IMR-90 (cell line): ENCODE measurements around the gene BECN2. TPM values are rescaled to one million over a fixed set of nuclear protein-coding genes. Genes with fewer than 3 reads are reported as not detected.

ENCODE experiments used
- ATAC-seq: fragments of 200-7000 bp; cut with Tn5 transposase; 2 replicates; pipeline ENCODE4 v1.9.1; 2020; ENCODE audit warnings: low read depth, mild to moderate bottlenecking, moderate library complexity
- BruUV-seq: library from RNA; stranded (reverse); fragments of 400-500 nt; replicated peaks from 2 replicates; lab custom pipeline; 2021; lab: Mats Ljungman, UMichigan
- CTCF ChIA-PET: fragments of 300-600 bp; formaldehyde crosslinking; extraction: SDS; loops from one replicate; lab custom pipeline; 2021; ENCODE audit warnings: antibody characterized with exemption; lab: Yijun Ruan, JAX
- POLR2A ChIA-PET: fragments of 300-600 bp; sonication (Branson Sonifier 250); formaldehyde crosslinking; loops from one replicate; lab custom pipeline; 2022; ENCODE audit warnings: antibody characterized with exemption; ENCODE audit not compliant: unreplicated experiment; lab: Charles Lee
- DNase-seq: peaks from one replicate; pipeline ENCODE4 v3.0.0; 2013
- H2AFZ ChIP-seq: replicated peaks from 2 replicates; pipeline ENCODE3; 2013; ENCODE audit warnings: low read length, mild to moderate bottlenecking; ENCODE audit not compliant: poor library complexity
- H2AK5ac ChIP-seq: 2 replicates; pipeline ENCODE4 v1.6.1; 2013; ENCODE audit warnings: low read depth, low read length, inconsistent platforms
- H2AK9ac ChIP-seq: replicated peaks from 2 replicates; pipeline ENCODE3; 2013; ENCODE audit warnings: mild to moderate bottlenecking, low read depth, low read length, moderate library complexity; ENCODE audit not compliant: poor library complexity
- H2BK120ac ChIP-seq: 2 replicates; pipeline ENCODE4 v1.6.1; 2013; ENCODE audit warnings: low read depth, low read length, inconsistent platforms
- H2BK15ac ChIP-seq: 3 replicates; pipeline ENCODE4 v1.6.1; 2013; ENCODE audit warnings: low read depth, low read length, inconsistent platforms
- H2BK20ac ChIP-seq: 2 replicates; pipeline ENCODE4 v1.6.1; 2013; ENCODE audit warnings: low read depth, mild to moderate bottlenecking, inconsistent platforms, low read length, moderate library complexity
- H2BK5ac ChIP-seq: 2 replicates; pipeline ENCODE4 v1.6.1; 2013; ENCODE audit warnings: mild to moderate bottlenecking, low read depth, low read length, inconsistent platforms; ENCODE audit not compliant: poor library complexity, severe bottlenecking
- H3K14ac ChIP-seq: replicated peaks from 2 replicates; pipeline ENCODE4 v1.6.1; 2013; ENCODE audit warnings: low read depth, low read length, inconsistent platforms
- H3K18ac ChIP-seq: 2 replicates; pipeline ENCODE4 v1.6.1; 2013; ENCODE audit warnings: low read depth, low read length, control low read depth
- H3K23ac ChIP-seq: 2 replicates; pipeline ENCODE4 v1.6.1; 2013; ENCODE audit warnings: low read depth, low read length, inconsistent platforms
- H3K27ac ChIP-seq: 2 replicates; pipeline ENCODE4 v1.5.1; 2013; ENCODE audit warnings: mild to moderate bottlenecking, control low read depth, low read length; ENCODE audit not compliant: insufficient read depth
- H3K27me3 ChIP-seq: 2 replicates; pipeline ENCODE4 v1.6.1; 2013; ENCODE audit warnings: low read length; ENCODE audit not compliant: control insufficient read depth, insufficient read depth
- H3K36me3 ChIP-seq: 2 replicates; pipeline ENCODE4 v1.6.1; 2013; ENCODE audit warnings: low read length, mixed read lengths; ENCODE audit not compliant: control insufficient read depth, insufficient read depth
- H3K4ac ChIP-seq: 2 replicates; pipeline ENCODE4 v1.6.1; 2013; ENCODE audit warnings: low read depth, low read length, inconsistent platforms
- H3K4me1 ChIP-seq: 2 replicates; pipeline ENCODE4 v1.6.1; 2013; ENCODE audit warnings: low read length, mixed read lengths; ENCODE audit not compliant: control insufficient read depth, insufficient read depth
- H3K4me2 ChIP-seq: 2 replicates; pipeline ENCODE4 v1.6.1; 2013; ENCODE audit warnings: low read depth, mild to moderate bottlenecking, control low read depth, low read length, moderate library complexity
- H3K4me3 ChIP-seq: 2 replicates; pipeline ENCODE4 v1.5.1; 2013; ENCODE audit warnings: low read depth, mild to moderate bottlenecking, control low read depth, low read length, moderate library complexity; ENCODE audit not compliant: insufficient read depth
- H3K56ac ChIP-seq: 2 replicates; pipeline ENCODE4 v1.6.1; 2013; ENCODE audit warnings: low read length, inconsistent platforms; ENCODE audit not compliant: insufficient read depth; ENCODE audit errors: extremely low read depth
- H3K79me1 ChIP-seq, 2 experiments: 2 replicates each; pipeline ENCODE4 v1.6.1; 2013; ENCODE audit warnings: low read length in 2 of 2, inconsistent platforms in 1 of 2, low read depth in 1 of 2
- H3K9ac ChIP-seq: 2 replicates; pipeline ENCODE4 v1.6.1; 2013; ENCODE audit warnings: low read depth, low read length, control low read depth
- H3K9me1 ChIP-seq: 2 replicates; pipeline ENCODE4 v1.6.1; 2013; ENCODE audit warnings: low read length, inconsistent platforms; ENCODE audit not compliant: insufficient read depth
- H3K9me3 ChIP-seq: 2 replicates; pipeline ENCODE4 v1.6.1; 2013; ENCODE audit warnings: low read length; ENCODE audit not compliant: control insufficient read depth, insufficient read depth
- H4K20me1 ChIP-seq: 2 replicates; pipeline ENCODE4 v1.6.1; 2013; ENCODE audit warnings: low read length, inconsistent platforms; ENCODE audit not compliant: insufficient read depth
- H4K5ac ChIP-seq: 2 replicates; pipeline ENCODE4 v1.6.1; 2013; ENCODE audit warnings: mild to moderate bottlenecking, low read depth, low read length, control low read depth
- H4K8ac ChIP-seq, 2 experiments: 2 replicates each; pipeline ENCODE4 v1.6.1; 2013; ENCODE audit warnings: low read depth in 2 of 2, low read length in 2 of 2, control low read depth in 1 of 2, inconsistent platforms in 1 of 2
- H4K91ac ChIP-seq: 2 replicates; pipeline ENCODE4 v1.6.1; 2013; ENCODE audit warnings: low read depth, low read length, inconsistent platforms; ENCODE audit not compliant: insufficient read depth
- BHLHE40 ChIP-seq: fragments of 150-350 bp; IDR thresholded peaks from 2 replicates; pipeline ENCODE4 v1.6.1; 2016; ENCODE audit warnings: mild to moderate bottlenecking, low read depth, low read length
- CEBPB ChIP-seq: IDR thresholded peaks from 2 replicates; pipeline ENCODE4 v1.6.1; 2012; ENCODE audit warnings: low read depth, low read length, improper control_type of control experiment
- CTCF ChIP-seq: conservative IDR thresholded peaks from 2 replicates; pipeline ENCODE4 v1.5.1; 2012; ENCODE audit warnings: mild to moderate bottlenecking, low read depth, low read length, improper control_type of control experiment
- ELK1 ChIP-seq: fragments of 150-350 bp; IDR thresholded peaks from 2 replicates; pipeline ENCODE4 v1.6.1; 2016; ENCODE audit warnings: low read depth, mild to moderate bottlenecking, low read length, moderate library complexity, borderline replicate concordance
- FOS ChIP-seq: fragments of 150-350 bp; IDR thresholded peaks from 2 replicates; pipeline ENCODE4 v1.6.1; 2016; ENCODE audit warnings: low read depth, low read length
- MAFK ChIP-seq: IDR thresholded peaks from 2 replicates; pipeline ENCODE4 v1.6.1; 2012; ENCODE audit warnings: low read depth, low read length, improper control_type of control experiment
- MAZ ChIP-seq: IDR thresholded peaks from 2 replicates; pipeline ENCODE4 v1.6.1; 2012; ENCODE audit warnings: low read depth, mild to moderate bottlenecking, low read length, improper control_type of control experiment, moderate library complexity, borderline replicate concordance
- MXI1 ChIP-seq: IDR thresholded peaks from 2 replicates; pipeline ENCODE4 v1.6.1; 2012; ENCODE audit warnings: low read depth, mild to moderate bottlenecking, low read length, moderate library complexity, borderline replicate concordance
- NFE2L2 ChIP-seq: fragments of 150-350 bp; IDR thresholded peaks from 2 replicates; pipeline ENCODE4 v1.6.1; 2016; ENCODE audit warnings: low read depth, mild to moderate bottlenecking, low read length
- RAD21 ChIP-seq: IDR thresholded peaks from 2 replicates; pipeline ENCODE4 v1.6.1; 2012; ENCODE audit warnings: low read length, improper control_type of control experiment
- RCOR1 ChIP-seq: IDR thresholded peaks from 2 replicates; pipeline ENCODE4 v1.6.1; 2012; ENCODE audit warnings: mild to moderate bottlenecking, low read length, improper control_type of control experiment; ENCODE audit not compliant: insufficient replicate concordance
- USF2 ChIP-seq: fragments of 150-350 bp; IDR thresholded peaks from 2 replicates; pipeline ENCODE4 v1.6.1; 2017; ENCODE audit warnings: mild to moderate bottlenecking, antibody characterized with exemption, low read length, low read depth
- WGBS, 2 experiments: methylation state at CpG; one replicate each; pipeline versions ENCODE4 v1.1.5 to v1.1.7; 2013; ENCODE audit warnings: missing lambda C conversion rate in 2 of 2; ENCODE audit not compliant: insufficient read length in 1 of 2; ENCODE audit errors: extremely low coverage in 2 of 2; 5-methylcytosine and 5-hydroxymethylcytosine counted together
- dilution Hi-C: fragments of 300-500 bp; cut with HindIII; formaldehyde crosslinking; loops from one replicate; pipeline ENCODE4 v1.14.3; 2018; ENCODE audit warnings: low sequenced_read_pairs; ENCODE audit not compliant: unreplicated experiment
- in situ Hi-C: fragments of 300-500 bp; cut with MboI; formaldehyde crosslinking; loops from 3 replicates; pipeline ENCODE4 v1.14.3; 2019; ENCODE audit warnings: low sequenced_read_pairs, inconsistent platforms, mixed read lengths
- intact Hi-C: fragments of 100-400 bp; cut with micrococcal nuclease; formaldehyde crosslinking; loops from 2 replicates; pipeline ENCODE4 v1.10.0; 2022
- polyA plus RNA-seq, 3 experiments: library from polyadenylated mRNA; depleted of rRNA; stranded (reverse); fragments of >200 nt; gene quantifications; 2 replicates each; pipeline ENCODE4 v1.2.3, GENCODE V29; 2012; ENCODE audit warnings: low replicate concordance in 1 of 3
- total RNA-seq: library from RNA; depleted of rRNA; stranded (reverse); fragments of >200 nt; gene quantifications from 2 replicates; pipeline ENCODE4 v1.2.3, GENCODE V29; 2012

Gene BECN2
- total and polyA plus RNA-seq, 2 of the 4 experiments (the other 2 are of a cell fraction): not detected

- no peaks in the 10 kb centered on the region for H3K36me3 ChIP-seq
- no peak overlapping the region for H2BK120ac ChIP-seq
- ATAC-seq (peak; percentile 27; the same call in 1 of the 2 replicates), DNase-seq (peak; percentile 45)
- BruUV-seq: no TSS peak
- no peak overlapping the region for H4K8ac ChIP-seq
- H4K20me1 ChIP-seq: no peaks in the 10 kb centered on the region
- no peak overlapping the region for H2AK9ac ChIP-seq
- H3K4me2 ChIP-seq: no peak overlapping the region
- 40% methylated on average over 1 of the region's 5 CpGs; no CpG with 5 or more reads in 1 of the 2 experiments for WGBS, 2 experiments
- in situ Hi-C loops: no loop called here
- no peak overlapping the region for H3K14ac ChIP-seq
- no peak overlapping the region for H2BK5ac ChIP-seq
- CTCF ChIA-PET: no interaction called here
- no peak overlapping the region for H3K4me3 ChIP-seq
- H4K5ac ChIP-seq: no peak overlapping the region
- H3K18ac ChIP-seq: no peak overlapping the region
- H3K9ac ChIP-seq: no peak overlapping the region
- no peak overlapping the region for H2BK15ac ChIP-seq
- H3K9me1 ChIP-seq: no peaks in the 10 kb centered on the region
- H3K23ac ChIP-seq: no peak overlapping the region
- H3K27ac ChIP-seq: no peak overlapping the region
- H3K79me1 ChIP-seq: no peaks in the 10 kb centered on the region
- intact Hi-C loops: no loop called here
- no peaks in the 10 kb centered on the region for H3K9me3 ChIP-seq
- dilution Hi-C loops: no loop called here
- no peak overlapping the region for H3K56ac ChIP-seq
- no peak overlapping the region for H2AK5ac ChIP-seq
- no peak overlapping the region for H4K91ac ChIP-seq
- H3K27me3 ChIP-seq: no peaks in the 10 kb centered on the region
- H3K4me1 ChIP-seq: no peaks in the 10 kb centered on the region
- TF ChIP-seq CEBPB (no peak), USF2 (no peak), MAZ (no peak), ELK1 (no peak), RCOR1 (no peak), BHLHE40 (no peak), NFE2L2 (no peak), FOS (no peak), MAFK (no peak), CTCF (no peak), MXI1 (no peak), RAD21 (no peak)
- no peak overlapping the region for H2AFZ ChIP-seq
- no peak overlapping the region for H2BK20ac ChIP-seq
- no peak overlapping the region for H3K4ac ChIP-seq
- POLR2A ChIA-PET: no interaction called here
These were observed 7.2 kb upstream of the BECN2 start for GRCh38 chr1:241950390-241950789.
